GM23248 (cell line): ENCODE data around the gene ARHGAP44.

ENCODE experiments used
- EZH2 ChIP-seq: fragments of 200-600 bp; sonication (generic); IDR thresholded peaks from 2 replicates; pipeline ENCODE4 v1.6.1; 2018; ENCODE audit warnings: antibody characterized with exemption, mild to moderate bottlenecking; ENCODE audit not compliant: insufficient read depth, poor library complexity, severe bottlenecking
- EZH2phosphoT487 ChIP-seq: fragments of 200-600 bp; sonication (generic); IDR thresholded peaks from 2 replicates; pipeline ENCODE4 v1.6.1; 2018; ENCODE audit warnings: antibody characterized with exemption, moderate library complexity, mild to moderate bottlenecking, low read depth; ENCODE audit not compliant: insufficient read depth

- TF ChIP-seq EZH2 (no peak), EZH2phosphoT487 (no peak)
Observed at GRCh38 chr17:12927541-12928425, 138.5 kb downstream of the ARHGAP44 start.
